Measurements from ENCODE around the gene PALD1.

The PALD1 gene

GRCh38 chr10:70459774-70460490 is 18.6 kb upstream of the PALD1 start:
- peaks cover 40% of the 10 kb centered on the region for H3K27me3 ChIP-seq (ENCODE audit: control insufficient read depth, insufficient read depth, low read length)
- H3K9me3 ChIP-seq (ENCODE audit: control insufficient read depth, insufficient read depth, low read length): no peaks in the 10 kb centered on the region
- peaks cover 11% of the 10 kb centered on the region for H3K4me1 ChIP-seq (ENCODE audit: control insufficient read depth, insufficient read depth, low read length)
- H3K36me3 ChIP-seq (ENCODE audit: control insufficient read depth, insufficient read depth, low read length): no peaks in the 10 kb centered on the region
- H3K9ac ChIP-seq (ENCODE audit: low read depth, low read length): no peak overlapping the region
- peak overlapping the region; percentile 61 for H3K4me3 ChIP-seq (ENCODE audit: low read depth, low read length)

- H3K4me3 ChIP-seq (ENCODE audit: low read depth, low read length): no peak overlapping the region
- H3K9me3 ChIP-seq (ENCODE audit: control insufficient read depth, insufficient read depth, low read length): no peaks in the 10 kb centered on the region
- peaks cover 29% of the 10 kb centered on the region for H3K27me3 ChIP-seq (ENCODE audit: control insufficient read depth, insufficient read depth, low read length)
- no peak overlapping the region for H3K9ac ChIP-seq (ENCODE audit: low read depth, low read length)
- H3K36me3 ChIP-seq (ENCODE audit: control insufficient read depth, insufficient read depth, low read length): no peaks in the 10 kb centered on the region
- H3K4me1 ChIP-seq (ENCODE audit: control insufficient read depth, insufficient read depth, low read length): peaks cover 5% of the 10 kb centered on the region
Measured at GRCh38 chr10:70461397-70462348, 16.9 kb upstream of the PALD1 start.

GRCh38 chr10:70462349-70462984 is 16.1 kb upstream of the PALD1 start:
- no peaks in the 10 kb centered on the region for H3K9me3 ChIP-seq (ENCODE audit: control insufficient read depth, insufficient read depth, low read length)
- peaks cover 5% of the 10 kb centered on the region for H3K4me1 ChIP-seq (ENCODE audit: control insufficient read depth, insufficient read depth, low read length)
- H3K36me3 ChIP-seq (ENCODE audit: control insufficient read depth, insufficient read depth, low read length): no peaks in the 10 kb centered on the region
- peaks cover 23% of the 10 kb centered on the region for H3K27me3 ChIP-seq (ENCODE audit: control insufficient read depth, insufficient read depth, low read length)
- no peak overlapping the region for H3K9ac ChIP-seq (ENCODE audit: low read depth, low read length)
- H3K4me3 ChIP-seq (ENCODE audit: low read depth, low read length): no peak overlapping the region

GRCh38 chr10:70465278-70465677 is 13.3 kb upstream of the PALD1 start:
- no peak overlapping the region for H3K9ac ChIP-seq (ENCODE audit: low read depth, low read length)
- no peak overlapping the region for H3K4me3 ChIP-seq (ENCODE audit: low read depth, low read length)
- H3K9me3 ChIP-seq (ENCODE audit: control insufficient read depth, insufficient read depth, low read length): no peaks in the 10 kb centered on the region
- H3K36me3 ChIP-seq (ENCODE audit: control insufficient read depth, insufficient read depth, low read length): no peaks in the 10 kb centered on the region
- H3K4me1 ChIP-seq (ENCODE audit: control insufficient read depth, insufficient read depth, low read length): no peaks in the 10 kb centered on the region
- H3K27me3 ChIP-seq (ENCODE audit: control insufficient read depth, insufficient read depth, low read length): peaks cover 6% of the 10 kb centered on the region

GRCh38 chr10:70465832-70466231 is 12.7 kb upstream of the PALD1 start:
- H3K27me3 ChIP-seq (ENCODE audit: control insufficient read depth, insufficient read depth, low read length): peaks cover 4% of the 10 kb centered on the region
- H3K9me3 ChIP-seq (ENCODE audit: control insufficient read depth, insufficient read depth, low read length): no peaks in the 10 kb centered on the region
- no peak overlapping the region for H3K4me3 ChIP-seq (ENCODE audit: low read depth, low read length)
- no peaks in the 10 kb centered on the region for H3K4me1 ChIP-seq (ENCODE audit: control insufficient read depth, insufficient read depth, low read length)
- H3K9ac ChIP-seq (ENCODE audit: low read depth, low read length): no peak overlapping the region
- no peaks in the 10 kb centered on the region for H3K36me3 ChIP-seq (ENCODE audit: control insufficient read depth, insufficient read depth, low read length)

- Histone ChIP-seq H3K9ac (ENCODE audit: low read depth, low read length) (no peak overlapping the region), H3K27me3 (ENCODE audit: control insufficient read depth, insufficient read depth, low read length) (no peaks in the 10 kb centered on the region)
Measured at GRCh38 chr10:70466951-70467350, 11.6 kb upstream of the PALD1 start.

GRCh38 chr10:70472799-70473454 is 5.6 kb upstream of the PALD1 start:
- no peak overlapping the region for H3K4me3 ChIP-seq (ENCODE audit: low read depth, low read length)
- no peaks in the 10 kb centered on the region for H3K9me3 ChIP-seq (ENCODE audit: control insufficient read depth, insufficient read depth, low read length)
- H3K4me1 ChIP-seq (ENCODE audit: control insufficient read depth, insufficient read depth, low read length): no peaks in the 10 kb centered on the region
- no peaks in the 10 kb centered on the region for H3K36me3 ChIP-seq (ENCODE audit: control insufficient read depth, insufficient read depth, low read length)
- H3K9ac ChIP-seq (ENCODE audit: low read depth, low read length): no peak overlapping the region
- H3K27me3 ChIP-seq (ENCODE audit: control insufficient read depth, insufficient read depth, low read length): no peaks in the 10 kb centered on the region

More at GRCh38 chr10:70466951-70467350, 11.6 kb upstream of the PALD1 start:
- H3K9me3 ChIP-seq (ENCODE audit: control insufficient read depth, insufficient read depth, low read length): no peaks in the 10 kb centered on the region
- no peaks in the 10 kb centered on the region for H3K4me1 ChIP-seq (ENCODE audit: control insufficient read depth, insufficient read depth, low read length)
- no peaks in the 10 kb centered on the region for H3K36me3 ChIP-seq (ENCODE audit: control insufficient read depth, insufficient read depth, low read length)
- H3K4me3 ChIP-seq (ENCODE audit: low read depth, low read length): no peak overlapping the region

GRCh38 chr10:70474780-70475179 is 3.8 kb upstream of the PALD1 start:
- Histone ChIP-seq H3K4me3 (ENCODE audit: low read depth, low read length) (no peak overlapping the region), H3K9ac (ENCODE audit: low read depth, low read length) (peak overlapping the region; percentile 62), H3K9me3 (ENCODE audit: control insufficient read depth, insufficient read depth, low read length) (no peaks in the 10 kb centered on the region), H3K4me1 (ENCODE audit: control insufficient read depth, insufficient read depth, low read length) (peaks cover 2% of the 10 kb centered on the region), H3K27me3 (ENCODE audit: control insufficient read depth, insufficient read depth, low read length) (no peaks in the 10 kb centered on the region), H3K36me3 (ENCODE audit: control insufficient read depth, insufficient read depth, low read length) (no peaks in the 10 kb centered on the region)

GRCh38 chr10:70475661-70476060 is 2.9 kb upstream of the PALD1 start:
- H3K36me3 ChIP-seq (ENCODE audit: control insufficient read depth, insufficient read depth, low read length): no peaks in the 10 kb centered on the region

GRCh38 chr10:70476249-70477035 is 2.1 kb upstream of the PALD1 start:
- Histone ChIP-seq H3K4me3 (ENCODE audit: low read depth, low read length) (no peak overlapping the region), H3K36me3 (ENCODE audit: control insufficient read depth, insufficient read depth, low read length) (no peaks in the 10 kb centered on the region), H3K27me3 (ENCODE audit: control insufficient read depth, insufficient read depth, low read length) (no peaks in the 10 kb centered on the region), H3K9me3 (ENCODE audit: control insufficient read depth, insufficient read depth, low read length) (no peaks in the 10 kb centered on the region), H3K9ac (ENCODE audit: low read depth, low read length) (no peak overlapping the region), H3K4me1 (ENCODE audit: control insufficient read depth, insufficient read depth, low read length) (peaks cover 6% of the 10 kb centered on the region)

More at GRCh38 chr10:70475661-70476060, 2.9 kb upstream of the PALD1 start:
- no peak overlapping the region for H3K4me3 ChIP-seq (ENCODE audit: low read depth, low read length)
- H3K4me1 ChIP-seq (ENCODE audit: control insufficient read depth, insufficient read depth, low read length): peaks cover 6% of the 10 kb centered on the region
- no peak overlapping the region for H3K9ac ChIP-seq (ENCODE audit: low read depth, low read length)
- H3K9me3 ChIP-seq (ENCODE audit: control insufficient read depth, insufficient read depth, low read length): no peaks in the 10 kb centered on the region
- H3K27me3 ChIP-seq (ENCODE audit: control insufficient read depth, insufficient read depth, low read length): no peaks in the 10 kb centered on the region

All from iPS-15b (cell line).